K562 (cell line): ENCODE results near the gene LONP1. TPM values are rescaled to one million over a fixed set of nuclear protein-coding genes. Genes with fewer than 3 reads are reported as not detected.

Source experiments
- BRCA1 ChIP-seq, 2 experiments: fragments of 450-650 bp in 1 of 2; sonication (generic) in 1 of 2; formaldehyde crosslinking in 1 of 2; IDR thresholded peaks; 2 replicates each; pipeline versions ENCODE4 v1.5.0 to v1.6.1; 2017 to 2020; ENCODE audit warnings: mild to moderate bottlenecking in 1 of 2, missing genetic modification reagents in 1 of 2
- CCAR2 ChIP-seq: fragments of 200-400 bp; formaldehyde crosslinking; IDR thresholded peaks from 2 replicates; pipeline ENCODE4 v1.6.1; 2017; ENCODE audit warnings: mild to moderate bottlenecking, low read depth, low read length
- CSDE1 ChIP-seq, 2 experiments: fragments of 450-650 bp; IDR thresholded peaks; 2 replicates each; pipeline ENCODE4 v1.6.1; 2016; ENCODE audit warnings: mild to moderate bottlenecking in 1 of 2
- FOSL1 ChIP-seq: fragments of 200-800 bp; sonication (Bioruptor generic); conservative IDR thresholded peaks from 2 replicates; pipeline ENCODE4 v1.6.1; 2016; ENCODE audit warnings: missing genetic modification characterization, missing compliant biosample characterization
- GATAD2B ChIP-seq: fragments of 450-650 bp; IDR thresholded peaks from 2 replicates; pipeline ENCODE4 v1.6.1; 2017; ENCODE audit warnings: mild to moderate bottlenecking, borderline replicate concordance
- GTF2A2 ChIP-seq: IDR thresholded peaks from 2 replicates; pipeline ENCODE4 v1.6.1; 2016; ENCODE audit warnings: mild to moderate bottlenecking, missing genetic modification characterization, missing compliant biosample characterization
- HDGF ChIP-seq: fragments of 450-650 bp; IDR thresholded peaks from 2 replicates; pipeline ENCODE4 v1.6.1; 2016
- HSF4 ChIP-seq: fragments of 250-450 bp; sonication (Bioruptor Pico); IDR thresholded peaks from 2 replicates; pipeline ENCODE4 v2.1.2; 2022; ENCODE audit warnings: mild to moderate bottlenecking, moderate library complexity, borderline replicate concordance
- MAZ ChIP-seq, 2 experiments: fragments of 450-650 bp in 1 of 2; sonication (generic) in 1 of 2; formaldehyde crosslinking; IDR thresholded peaks in 1 of 2; conservative IDR thresholded peaks in 1 of 2; 2 replicates each; pipeline versions ENCODE4 v1.4.0 to v1.5.0; 2020; ENCODE audit warnings: mild to moderate bottlenecking in 1 of 2, missing genetic modification reagents in 1 of 2
- SMC3 ChIP-seq: conservative IDR thresholded peaks from 2 replicates; pipeline ENCODE4 v1.6.1; 2011; ENCODE audit warnings: low read depth, low read length, improper control_type of control experiment; ENCODE audit not compliant: insufficient read depth
- SREBF1 ChIP-seq: fragments of 150-350 bp; IDR thresholded peaks from 2 replicates; pipeline ENCODE4 v1.6.1; 2014; ENCODE audit warnings: antibody characterized with exemption, low read depth, low read length, borderline replicate concordance
- ZBTB43 ChIP-seq: sonication (generic); formaldehyde crosslinking; IDR thresholded peaks from 2 replicates; pipeline ENCODE4 v1.8.0; 2023; ENCODE audit warnings: mild to moderate bottlenecking, missing genetic modification reagents
- ZMIZ1 ChIP-seq, 2 experiments: fragments of 150-350 bp in 1 of 2; IDR thresholded peaks; 2 replicates each; pipeline ENCODE4 v1.6.1; 2012 to 2016; ENCODE audit warnings: low read depth in 2 of 2, low read length in 2 of 2, mild to moderate bottlenecking in 1 of 2, moderate library complexity in 1 of 2
- polyA plus RNA-seq, 8 experiments: library from polyadenylated mRNA; depleted of rRNA in 4 of 8; stranded (reverse) in 5 of 8; unstranded in 3 of 8; fragments of >200 nt; fragmentation: Nextera tagmentation in 2 of 8; fragmentation: Illumina TruSeq in 1 of 8; extraction: Ambion mirVana in 2 of 8; extraction: Trizol in 1 of 8; gene quantifications; 2 replicates each; pipeline versions ENCODE4 v1.2.1 to v1.2.3, GENCODE V29; 2011 to 2014; ENCODE audit warnings: inconsistent platforms in 1 of 8, missing spikeins in 1 of 8
- total RNA-seq, 7 experiments: library from RNA; depleted of rRNA in 6 of 7; stranded (reverse); fragments of >200 nt in 6 of 7; fragmentation: Illumina TruSeq in 2 of 7; extraction: Trizol in 2 of 7; gene quantifications; 2 replicates each; pipeline versions ENCODE4 v1.2.1 to v1.2.3, GENCODE V29; 2011 to 2021; ENCODE audit warnings: low replicate concordance in 1 of 7
- TF ChIP-seq, protein P1 (sequence below): fragments of 450-650 bp; IDR thresholded peaks from 2 replicates; pipeline ENCODE4 v1.7.0; 2016; ENCODE audit warnings: borderline replicate concordance
- TF ChIP-seq, protein P2 (sequence below): sonication (generic); formaldehyde crosslinking; IDR thresholded peaks from 2 replicates; pipeline ENCODE4 v1.8.1; 2023; ENCODE audit warnings: mild to moderate bottlenecking, missing genetic modification reagents
- TF ChIP-seq, protein P3 (sequence below): fragments of 450-650 bp; formaldehyde crosslinking; IDR thresholded peaks from 2 replicates; pipeline ENCODE4 v1.4.0; 2022; ENCODE audit warnings: missing genetic modification characterization

The LONP1 gene
- total and polyA plus RNA-seq, 9 of the 15 experiments (the other 6 are each of a cell fraction or from before 2014, with no cell fraction given), result 1.1 to 238 (median 84.5) TPM

GRCh38 chr19:5691822-5692722 lies 27.9 kb downstream of the LONP1 start (continued):
- TF ChIP-seq, protein P1, sequence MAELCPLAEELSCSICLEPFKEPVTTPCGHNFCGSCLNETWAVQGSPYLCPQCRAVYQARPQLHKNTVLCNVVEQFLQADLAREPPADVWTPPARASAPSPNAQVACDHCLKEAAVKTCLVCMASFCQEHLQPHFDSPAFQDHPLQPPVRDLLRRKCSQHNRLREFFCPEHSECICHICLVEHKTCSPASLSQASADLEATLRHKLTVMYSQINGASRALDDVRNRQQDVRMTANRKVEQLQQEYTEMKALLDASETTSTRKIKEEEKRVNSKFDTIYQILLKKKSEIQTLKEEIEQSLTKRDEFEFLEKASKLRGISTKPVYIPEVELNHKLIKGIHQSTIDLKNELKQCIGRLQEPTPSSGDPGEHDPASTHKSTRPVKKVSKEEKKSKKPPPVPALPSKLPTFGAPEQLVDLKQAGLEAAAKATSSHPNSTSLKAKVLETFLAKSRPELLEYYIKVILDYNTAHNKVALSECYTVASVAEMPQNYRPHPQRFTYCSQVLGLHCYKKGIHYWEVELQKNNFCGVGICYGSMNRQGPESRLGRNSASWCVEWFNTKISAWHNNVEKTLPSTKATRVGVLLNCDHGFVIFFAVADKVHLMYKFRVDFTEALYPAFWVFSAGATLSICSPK, result no peak
- TF ChIP-seq CSDE1 (IDR thresholded peaks at IDR 0.05) (no peak), HSF4 (no peak), GTF2A2 (tag) (no peak), ZBTB43 (CRISPR knock-in tag) (no peak), SREBF1 (no peak), SMC3 (no peak), GATAD2B (no peak), MAZ (CRISPR knock-in tag; conservative IDR thresholded peaks at IDR 0.05 in 1 of 2, IDR thresholded peaks at IDR 0.05 in 1 of 2) (no peak; a peak in 1 of 4 replicates), ZMIZ1 (IDR thresholded peaks at IDR 0.05; ENCODE audit: low read depth in 2 of 2, low read length in 2 of 2) (no peak), FOSL1 (tag) (no peak), HDGF (no peak), BRCA1 (IDR thresholded peaks at IDR 0.05) (no peak), BRCA1 (CRISPR knock-in tag; IDR thresholded peaks at IDR 0.05) (no peak), CCAR2 (no peak)
- TF ChIP-seq, protein P2, sequence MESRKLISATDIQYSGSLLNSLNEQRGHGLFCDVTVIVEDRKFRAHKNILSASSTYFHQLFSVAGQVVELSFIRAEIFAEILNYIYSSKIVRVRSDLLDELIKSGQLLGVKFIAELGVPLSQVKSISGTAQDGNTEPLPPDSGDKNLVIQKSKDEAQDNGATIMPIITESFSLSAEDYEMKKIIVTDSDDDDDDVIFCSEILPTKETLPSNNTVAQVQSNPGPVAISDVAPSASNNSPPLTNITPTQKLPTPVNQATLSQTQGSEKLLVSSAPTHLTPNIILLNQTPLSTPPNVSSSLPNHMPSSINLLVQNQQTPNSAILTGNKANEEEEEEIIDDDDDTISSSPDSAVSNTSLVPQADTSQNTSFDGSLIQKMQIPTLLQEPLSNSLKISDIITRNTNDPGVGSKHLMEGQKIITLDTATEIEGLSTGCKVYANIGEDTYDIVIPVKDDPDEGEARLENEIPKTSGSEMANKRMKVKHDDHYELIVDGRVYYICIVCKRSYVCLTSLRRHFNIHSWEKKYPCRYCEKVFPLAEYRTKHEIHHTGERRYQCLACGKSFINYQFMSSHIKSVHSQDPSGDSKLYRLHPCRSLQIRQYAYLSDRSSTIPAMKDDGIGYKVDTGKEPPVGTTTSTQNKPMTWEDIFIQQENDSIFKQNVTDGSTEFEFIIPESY (CRISPR knock-in tag), result no peak
- TF ChIP-seq, protein P3, sequence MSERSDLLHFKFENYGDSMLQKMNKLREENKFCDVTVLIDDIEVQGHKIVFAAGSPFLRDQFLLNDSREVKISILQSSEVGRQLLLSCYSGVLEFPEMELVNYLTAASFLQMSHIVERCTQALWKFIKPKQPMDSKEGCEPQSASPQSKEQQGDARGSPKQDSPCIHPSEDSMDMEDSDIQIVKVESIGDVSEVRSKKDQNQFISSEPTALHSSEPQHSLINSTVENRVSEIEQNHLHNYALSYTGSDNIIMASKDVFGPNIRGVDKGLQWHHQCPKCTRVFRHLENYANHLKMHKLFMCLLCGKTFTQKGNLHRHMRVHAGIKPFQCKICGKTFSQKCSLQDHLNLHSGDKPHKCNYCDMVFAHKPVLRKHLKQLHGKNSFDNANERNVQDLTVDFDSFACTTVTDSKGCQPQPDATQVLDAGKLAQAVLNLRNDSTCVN (CRISPR knock-in tag), result peak; percentile 52; the same call in 1 of the 2 replicates
